Neural cell (in vitro differentiated cells): ENCODE data around the gene C1orf115.

Source experiments
- CTCF ChIP-seq: fragments of 450-650 bp; IDR thresholded peaks from 2 replicates; pipeline ENCODE4 v1.5.1; 2014; ENCODE audit warnings: antibody characterized with exemption, mild to moderate bottlenecking, moderate library complexity; ENCODE audit not compliant: poor library complexity, severe bottlenecking
- EZH2 ChIP-seq: fragments of 200-600, 300-800 bp; shearing (Covaris generic), sonication (generic); IDR thresholded peaks from 2 replicates; pipeline ENCODE4 v1.6.1; 2014; ENCODE audit warnings: antibody characterized with exemption, low read length, borderline replicate concordance, mild to moderate bottlenecking; ENCODE audit not compliant: insufficient read depth, poor library complexity, severe bottlenecking
- POLR2AphosphoS5 ChIP-seq: IDR thresholded peaks from 2 replicates; pipeline ENCODE4 v1.6.1; 2012
- RAD21 ChIP-seq: fragments of 450-650 bp; conservative IDR thresholded peaks from 2 replicates; pipeline ENCODE4 v1.6.1; 2014; ENCODE audit warnings: antibody characterized with exemption, mild to moderate bottlenecking, moderate library complexity
- SMC3 ChIP-seq: fragments of 450-650 bp; conservative IDR thresholded peaks from 2 replicates; pipeline ENCODE4 v1.6.1; 2014; ENCODE audit warnings: antibody characterized with exemption, mild to moderate bottlenecking, moderate library complexity; ENCODE audit not compliant: poor library complexity

- no peak for TF ChIP-seq POLR2AphosphoS5
- no peak for TF ChIP-seq RAD21
- no peak for TF ChIP-seq CTCF
- no peak for TF ChIP-seq EZH2
- TF ChIP-seq SMC3 = no peak
These were observed 11.8 kb downstream of the C1orf115 start for GRCh38 chr1:220701974-220702373.
